Measurements from ENCODE around the gene CALCR.
"Not testable (repeated sequence)": the region's sequence is repeated elsewhere in the genome, so short reads cannot be mapped to it uniquely, and the experiment has no call there.

The CALCR gene

DNA sequence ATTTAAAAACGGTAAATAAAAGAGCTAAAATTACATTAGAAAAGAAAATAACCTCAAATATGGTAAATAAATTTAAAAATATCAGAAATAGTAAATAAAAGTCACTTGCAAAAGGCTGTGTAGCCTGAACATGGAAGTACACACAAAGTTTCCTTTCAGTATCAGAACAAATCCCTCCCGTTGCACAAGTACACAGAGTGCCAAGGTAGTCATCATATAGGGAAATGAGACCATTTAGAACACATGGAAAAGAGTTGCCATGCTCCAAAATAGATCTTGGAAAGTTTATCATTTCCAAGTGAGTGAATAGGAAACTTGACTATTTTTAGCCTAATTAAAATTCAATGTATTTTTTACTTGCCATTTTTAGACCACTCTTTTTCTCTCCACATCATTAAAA is 11.6 kb downstream of the CALCR start:
- no peak for DNase-seq (ENCODE audit: extremely low read depth in 1 of 2, low read depth in 1 of 2)

DNA sequence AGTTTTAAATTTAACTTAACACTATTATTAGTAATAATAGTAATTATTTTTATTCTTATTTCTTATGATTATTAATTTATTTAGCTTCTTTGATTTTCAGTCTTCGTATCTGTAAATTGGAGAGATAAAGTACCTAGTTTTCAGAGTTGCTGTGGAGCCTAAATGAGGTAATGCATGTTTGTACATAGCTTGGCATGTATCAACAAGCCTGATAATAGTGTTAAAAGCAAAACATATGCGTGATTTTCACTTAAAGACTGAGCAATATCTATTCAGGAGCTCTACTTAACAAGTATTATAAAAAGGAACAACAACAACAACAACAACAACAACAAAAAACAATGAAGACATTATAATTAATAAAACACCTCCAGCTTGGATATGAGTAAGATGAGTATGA is 12.4 kb downstream of the CALCR start:
- no peak for DNase-seq (ENCODE audit: extremely low read depth in 1 of 2, low read depth in 1 of 2)

DNA sequence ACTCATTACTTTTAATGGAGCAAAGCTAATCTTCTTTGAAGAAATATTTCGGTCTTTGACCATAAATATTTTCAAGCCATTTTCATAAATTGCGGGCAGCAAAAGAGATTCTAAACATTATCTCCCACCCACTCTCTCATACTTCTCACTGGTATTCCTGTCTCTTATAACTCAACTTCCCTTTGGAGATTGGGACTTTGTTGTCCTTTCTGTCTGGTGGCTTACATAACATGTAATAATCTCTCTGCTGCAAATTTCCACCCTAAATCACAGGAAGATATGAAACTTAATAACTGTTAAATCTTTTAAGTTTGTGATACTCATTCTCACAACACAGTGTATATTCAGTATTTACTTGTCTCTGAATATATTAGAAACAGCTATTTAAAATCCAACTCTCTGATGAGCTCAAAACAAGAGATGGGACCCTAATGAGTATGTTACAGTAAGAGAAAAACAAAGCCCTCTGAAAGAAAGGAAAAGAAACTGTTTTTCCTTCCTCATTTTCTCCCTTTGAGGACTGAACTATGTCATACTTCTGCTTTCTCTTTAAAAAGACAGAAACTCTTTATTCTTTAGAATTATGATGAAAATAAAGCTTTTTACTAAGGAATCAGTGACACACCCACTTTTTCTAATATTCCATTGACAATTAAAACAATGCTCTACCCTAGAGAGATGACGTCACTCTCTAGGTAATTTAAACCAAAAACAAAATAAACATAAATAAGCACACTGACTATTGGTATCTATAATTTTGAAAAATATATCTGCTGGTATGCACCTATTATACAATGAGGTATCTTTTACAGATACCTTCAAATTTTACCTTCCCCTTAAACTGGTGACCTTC is 14.7 kb downstream of the CALCR start:
- DNase-seq (ENCODE audit: extremely low read depth in 1 of 2, low read depth in 1 of 2) = no peak

DNA sequence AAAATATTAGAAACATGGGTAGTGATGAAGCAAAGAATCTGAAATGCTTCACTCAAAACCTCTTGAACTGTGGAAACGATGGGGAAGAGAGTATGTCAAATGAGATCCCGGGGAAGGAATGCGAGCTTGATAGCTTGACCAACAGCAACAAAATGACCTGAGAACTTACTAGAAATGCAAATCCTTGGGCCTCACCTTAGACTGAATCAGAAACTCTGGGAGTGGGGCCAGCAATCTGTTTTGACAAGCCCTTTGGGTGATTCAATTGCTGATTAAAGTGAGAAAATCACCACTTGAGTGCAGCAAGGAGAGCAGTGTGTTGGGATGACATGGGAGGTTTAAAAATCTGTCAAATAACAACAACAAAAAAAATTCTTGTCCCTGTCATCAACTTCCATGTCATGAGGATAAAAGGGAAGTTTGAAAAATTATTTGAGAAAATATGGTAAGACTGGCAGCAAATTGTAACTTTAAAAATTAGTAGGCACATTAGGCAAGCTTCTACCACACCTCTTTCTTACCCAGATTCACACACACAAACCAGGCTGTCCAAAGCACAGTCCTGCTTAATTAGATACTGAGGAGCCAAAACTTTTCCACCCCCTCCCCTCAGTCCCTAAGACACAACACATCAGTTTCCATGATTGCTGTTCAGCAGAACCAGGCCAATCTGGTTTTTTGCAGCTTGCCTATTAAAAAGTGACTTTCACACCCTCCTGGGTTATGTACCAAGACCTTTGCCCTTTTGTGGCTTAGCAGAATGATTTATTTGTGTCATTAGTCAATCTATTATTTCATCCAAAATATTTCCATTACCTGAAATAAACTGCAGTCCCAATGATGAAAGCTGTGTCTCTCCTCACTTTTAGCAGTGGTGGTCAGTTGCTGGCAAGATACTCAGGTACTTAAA is 15.6 kb downstream of the CALCR start:
- DNase-seq (ENCODE audit: extremely low read depth in 1 of 2, low read depth in 1 of 2) = no peak

DNA sequence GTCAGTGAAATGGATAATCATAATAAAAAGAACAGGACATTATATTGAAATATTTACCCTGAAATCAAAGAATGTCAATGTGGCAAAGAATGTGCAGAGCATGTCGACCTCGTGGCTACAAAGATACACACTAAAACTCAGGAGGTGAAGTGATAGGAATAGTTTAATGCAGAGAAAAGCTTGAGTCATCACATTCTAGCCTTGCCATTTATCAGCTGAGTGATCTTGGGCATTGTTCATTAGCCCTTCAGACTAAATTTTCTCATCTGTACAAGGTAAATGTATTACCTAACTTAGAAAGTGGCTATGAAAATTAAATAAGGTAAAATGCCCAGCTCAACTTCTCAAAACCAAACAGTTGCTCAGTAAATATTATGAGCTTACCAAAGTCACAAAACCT is 22.6 kb downstream of the CALCR start:
- DNase-seq (ENCODE audit: extremely low read depth in 1 of 2, low read depth in 1 of 2) = no peak

DNA sequence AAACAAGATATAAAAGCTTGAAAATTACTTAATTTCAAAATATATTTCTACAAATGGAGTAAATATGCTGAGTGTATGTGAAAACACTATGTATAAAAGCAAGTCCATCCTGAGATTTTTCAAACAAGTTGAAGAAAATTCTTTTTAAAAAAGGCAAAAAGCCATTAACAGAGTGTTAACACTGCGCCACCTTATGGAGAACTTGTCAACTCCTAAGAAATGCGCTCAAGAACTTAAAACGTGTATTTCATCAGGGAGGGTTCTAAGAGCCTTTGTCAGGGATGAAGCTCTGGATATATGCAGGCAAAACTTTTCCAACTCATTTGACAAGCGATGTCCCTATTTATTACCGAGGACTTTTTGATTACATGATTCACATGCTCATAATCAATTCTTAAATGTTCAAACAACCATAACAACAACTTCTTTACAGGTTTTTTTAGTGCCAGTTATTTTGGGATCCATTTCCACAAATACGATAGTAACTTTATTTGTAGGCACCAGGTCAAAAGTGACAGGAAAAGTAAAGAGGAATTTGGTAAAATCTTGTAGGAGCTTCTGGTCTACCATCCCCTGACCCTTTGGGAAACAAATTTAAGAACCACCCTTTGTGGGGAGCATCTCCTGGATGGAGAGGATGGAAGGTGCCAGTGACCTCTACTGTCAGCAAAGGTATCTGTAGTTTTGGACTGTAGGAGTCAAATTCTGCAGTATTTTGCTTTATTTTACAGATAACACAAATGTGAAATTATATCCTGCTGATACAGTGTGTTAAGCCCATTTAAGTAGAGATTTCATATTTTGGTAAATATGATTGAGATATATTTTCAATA is 23.2 kb downstream of the CALCR start:
- no peak for DNase-seq (ENCODE audit: extremely low read depth in 1 of 2, low read depth in 1 of 2)

DNA sequence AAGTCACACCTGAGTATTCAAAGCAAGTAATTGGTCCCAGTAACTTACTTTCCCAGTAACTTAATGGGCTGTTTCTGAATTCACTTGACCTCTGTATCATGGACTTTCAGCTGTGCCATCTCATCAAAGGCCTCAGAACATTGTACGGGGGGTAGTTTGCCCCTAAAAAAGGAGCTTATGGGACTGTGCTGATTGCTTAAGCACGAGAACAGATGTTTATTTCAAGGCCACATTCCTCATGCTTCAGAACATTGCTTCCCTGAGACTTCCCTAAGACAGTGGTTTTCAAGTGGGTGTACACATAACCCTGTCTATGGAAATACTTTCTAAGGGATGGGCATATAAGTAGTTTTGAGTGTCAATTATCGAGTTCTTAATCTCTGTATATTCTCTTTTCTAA is 26.8 kb downstream of the CALCR start:
- DNase-seq (ENCODE audit: extremely low read depth in 1 of 2, low read depth in 1 of 2) = no peak

DNA sequence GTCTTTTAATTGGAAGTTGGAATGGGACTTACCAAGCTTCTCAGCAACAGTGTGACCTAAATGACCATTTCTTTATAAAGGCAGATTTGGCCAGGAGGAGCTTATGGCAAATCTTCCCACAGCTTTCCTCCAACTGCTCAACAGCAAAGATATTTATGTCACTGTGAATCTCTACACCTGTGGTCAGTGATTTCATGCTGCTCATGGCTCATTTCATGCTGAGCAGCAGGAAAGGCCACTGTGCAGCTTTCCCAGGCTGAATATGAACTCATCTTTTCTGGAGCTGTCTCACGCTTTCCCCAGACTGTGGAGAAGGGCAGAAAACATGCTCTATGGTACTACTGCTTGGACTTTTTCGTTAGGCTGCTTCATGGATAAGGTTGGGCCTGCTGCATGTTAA is 29.8 kb downstream of the CALCR start:
- DNase-seq (ENCODE audit: extremely low read depth in 1 of 2, low read depth in 1 of 2) = no peak

DNA sequence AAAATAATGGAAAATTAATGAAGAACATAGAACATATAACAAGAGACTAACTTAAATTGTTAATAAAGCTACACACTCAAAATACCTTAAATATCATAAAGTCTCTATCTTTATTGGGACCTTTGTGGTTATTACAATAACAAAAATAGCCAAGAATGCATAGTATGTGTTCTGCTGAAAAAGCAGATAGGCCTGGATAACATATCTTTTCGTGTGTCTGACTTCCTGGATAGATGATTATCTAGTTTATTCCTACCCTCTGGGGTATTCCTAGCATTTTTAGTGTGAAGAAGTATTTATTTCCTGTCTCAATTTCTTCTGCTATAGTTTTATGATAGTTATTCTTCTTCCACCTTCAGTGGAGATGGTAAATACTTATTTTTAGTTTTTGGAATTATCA is 36.5 kb downstream of the CALCR start:
- no peak for DNase-seq (ENCODE audit: extremely low read depth in 1 of 2, low read depth in 1 of 2)

DNA sequence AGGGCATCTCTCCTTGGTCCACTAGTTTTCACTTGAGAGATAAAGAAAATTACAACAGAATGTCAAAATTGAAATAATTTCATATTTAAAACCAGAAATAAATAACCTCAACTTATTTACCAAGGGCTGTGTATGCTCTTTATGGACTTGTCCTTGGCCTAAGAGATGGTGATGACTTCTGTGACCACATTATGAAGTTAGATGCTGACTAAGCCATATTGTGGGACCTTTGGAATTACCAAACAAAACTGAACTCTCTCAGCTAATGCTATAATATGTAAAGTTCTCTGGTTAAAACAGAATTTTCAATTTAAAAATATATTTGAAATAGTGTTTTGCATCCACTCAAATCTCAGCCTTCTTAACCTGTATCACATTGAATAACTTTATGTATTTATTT is 38.9 kb downstream of the CALCR start:
- DNase-seq (ENCODE audit: extremely low read depth in 1 of 2, low read depth in 1 of 2) = no peak

DNA sequence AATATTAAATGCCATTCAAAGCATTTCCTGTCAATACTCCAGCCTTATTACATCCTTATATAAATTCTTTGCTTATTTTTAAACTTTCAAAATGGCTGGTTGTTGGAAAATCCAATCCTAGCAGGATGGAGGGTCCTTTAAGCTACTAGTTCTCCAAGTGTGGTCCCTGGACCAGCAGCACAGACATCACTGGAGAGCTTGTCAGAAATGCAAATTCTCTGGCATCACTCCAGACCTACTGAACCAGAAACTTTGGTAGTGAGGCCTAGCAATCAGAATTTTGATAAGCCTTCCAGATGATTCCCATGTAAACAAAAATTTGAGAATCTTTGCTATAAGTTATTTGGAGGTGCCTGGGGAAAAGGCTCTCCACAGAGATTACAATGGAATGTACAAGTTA is 43.8 kb downstream of the CALCR start:
- DNase-seq (ENCODE audit: extremely low read depth in 1 of 2, low read depth in 1 of 2) = no peak

DNA sequence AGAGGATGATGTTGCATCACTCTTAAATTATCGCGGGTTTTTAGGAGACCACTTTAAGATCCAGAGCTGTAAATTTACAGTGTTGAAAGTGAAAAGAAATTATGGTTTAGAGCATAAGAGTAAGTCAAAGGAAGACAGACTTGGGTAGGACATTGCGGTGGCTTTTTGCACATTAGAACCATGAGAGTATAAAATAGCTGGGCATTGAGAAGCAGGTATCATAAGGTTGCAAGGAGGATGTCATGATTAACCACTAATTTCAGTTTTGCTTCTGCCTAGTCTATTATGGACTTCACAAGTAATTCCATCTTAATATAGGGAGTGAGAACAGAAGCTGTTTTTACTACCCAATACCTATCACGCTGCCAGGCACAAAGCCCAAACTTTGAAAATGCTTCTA is 57.7 kb downstream of the CALCR start:
- no peak for DNase-seq (ENCODE audit: extremely low read depth in 1 of 2, low read depth in 1 of 2)

DNA sequence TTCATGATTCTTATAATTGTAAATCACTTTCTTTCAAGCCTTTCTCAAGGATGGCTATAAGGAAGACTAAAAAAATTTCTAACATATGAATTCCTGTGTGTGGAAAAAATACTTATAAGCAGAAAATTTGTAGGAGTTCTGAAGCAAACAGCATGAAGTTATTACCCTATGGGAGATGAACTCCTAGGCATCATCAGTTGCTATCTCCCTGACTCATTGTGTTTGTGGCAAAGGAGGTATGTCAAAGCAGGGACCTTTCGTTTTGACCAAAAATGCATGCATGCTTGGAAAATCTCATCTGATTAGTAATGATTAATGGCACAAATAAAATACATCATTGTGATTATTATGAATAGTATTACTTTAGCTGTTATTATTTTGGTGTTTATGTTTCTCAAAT is 59.4 kb downstream of the CALCR start:
- DNase-seq (ENCODE audit: extremely low read depth in 1 of 2, low read depth in 1 of 2) = no peak

DNA sequence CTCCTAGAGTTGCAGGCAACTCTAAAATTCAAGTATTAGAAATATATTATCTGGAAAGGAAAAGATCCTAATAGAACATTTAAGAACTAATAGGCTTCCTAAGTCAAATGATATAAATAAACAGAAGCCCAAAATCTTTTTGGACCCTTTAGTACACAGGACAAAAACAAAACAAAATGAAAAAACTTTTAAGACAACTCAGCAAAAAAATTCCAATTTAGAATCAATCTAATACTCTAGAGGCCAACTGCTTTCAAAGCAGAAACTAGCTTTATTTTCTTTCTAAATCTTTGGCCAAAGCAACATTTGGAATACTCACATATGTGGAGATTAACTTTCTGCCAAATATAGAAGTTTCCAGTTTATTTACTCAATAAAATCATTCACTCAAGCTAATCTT is 65.2 kb downstream of the CALCR start:
- no peak for DNase-seq (ENCODE audit: extremely low read depth in 1 of 2, low read depth in 1 of 2)

DNA sequence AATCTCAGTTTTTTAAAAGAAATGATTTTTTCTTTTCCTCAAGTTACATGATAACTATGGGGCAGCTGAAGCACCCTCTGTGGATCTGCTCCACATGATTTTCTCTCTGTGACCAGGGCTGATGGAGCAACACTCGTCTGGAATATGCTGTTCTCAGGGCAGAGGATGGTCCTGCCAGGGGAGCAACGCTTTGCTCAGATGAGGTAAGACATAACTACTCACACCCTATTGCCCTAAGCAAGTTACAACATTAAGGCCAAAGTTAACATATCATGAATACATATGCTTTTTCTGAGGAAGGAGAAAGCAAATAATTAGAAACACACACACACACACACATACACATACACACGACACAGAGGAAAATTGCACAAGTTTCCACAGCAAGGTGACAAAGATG is 71.4 kb downstream of the CALCR start:
- DNase-seq (ENCODE audit: extremely low read depth in 1 of 2, low read depth in 1 of 2) = no peak

DNA sequence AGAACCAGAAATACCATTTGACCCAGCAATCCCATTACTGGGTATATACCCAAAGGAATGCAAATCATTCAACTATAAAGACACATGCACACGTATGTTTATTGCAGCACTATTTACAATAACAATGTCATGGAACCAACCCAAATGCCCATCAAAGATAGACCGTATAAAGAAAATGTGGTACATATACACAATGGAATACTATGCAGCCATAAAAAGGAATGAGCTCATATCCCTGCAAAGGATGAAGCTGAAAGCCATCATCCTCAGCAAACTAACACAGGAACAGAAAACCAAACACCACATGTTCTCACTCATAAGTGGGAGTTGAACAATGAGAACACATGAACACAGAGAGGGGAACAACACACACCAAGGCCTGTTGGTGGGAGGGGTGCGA is 82.7 kb downstream of the CALCR start:
- DNase-seq (ENCODE audit: extremely low read depth in 1 of 2, low read depth in 1 of 2) = not testable (repeated sequence)

DNA sequence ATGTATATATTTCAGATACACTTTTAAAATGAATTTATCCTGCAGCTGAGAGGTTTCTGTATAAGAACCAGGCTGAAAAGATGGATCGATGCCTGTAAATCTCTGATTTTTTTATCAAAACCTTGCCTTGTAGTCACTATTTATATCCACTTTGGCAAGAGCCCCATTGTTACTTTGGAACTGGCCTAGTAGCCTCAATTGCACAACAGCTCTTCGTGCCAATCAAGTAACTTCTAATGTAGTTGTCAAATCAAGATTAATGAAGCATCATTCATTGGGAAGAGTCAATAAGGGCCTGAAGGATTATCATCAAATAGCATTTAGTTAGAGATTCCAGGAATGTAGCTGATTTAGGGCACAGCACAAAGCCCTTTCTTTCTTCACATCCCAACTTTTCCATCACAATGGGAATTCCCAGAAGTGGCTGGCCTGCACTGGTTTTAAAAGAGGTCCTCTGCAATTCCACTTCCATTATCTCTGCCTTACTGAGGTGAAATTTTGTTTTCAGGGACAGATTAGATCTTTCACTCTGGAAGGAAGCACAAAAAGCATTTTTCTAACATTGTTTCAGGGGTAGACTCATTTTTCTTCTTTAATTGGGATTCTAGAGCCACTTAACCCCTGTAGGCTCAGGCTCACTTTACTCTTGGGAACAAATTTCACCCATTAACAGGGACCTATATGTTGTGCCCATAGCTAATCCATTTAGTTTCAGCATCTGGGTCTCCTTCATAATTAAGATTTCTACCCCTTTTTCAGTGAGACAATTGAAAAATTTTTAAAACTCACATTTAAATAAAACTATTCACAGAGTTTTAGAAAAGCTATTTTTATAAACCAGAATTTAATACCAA is 97.8 kb downstream of the CALCR start:
- no peak for DNase-seq (ENCODE audit: extremely low read depth in 1 of 2, low read depth in 1 of 2)

DNA sequence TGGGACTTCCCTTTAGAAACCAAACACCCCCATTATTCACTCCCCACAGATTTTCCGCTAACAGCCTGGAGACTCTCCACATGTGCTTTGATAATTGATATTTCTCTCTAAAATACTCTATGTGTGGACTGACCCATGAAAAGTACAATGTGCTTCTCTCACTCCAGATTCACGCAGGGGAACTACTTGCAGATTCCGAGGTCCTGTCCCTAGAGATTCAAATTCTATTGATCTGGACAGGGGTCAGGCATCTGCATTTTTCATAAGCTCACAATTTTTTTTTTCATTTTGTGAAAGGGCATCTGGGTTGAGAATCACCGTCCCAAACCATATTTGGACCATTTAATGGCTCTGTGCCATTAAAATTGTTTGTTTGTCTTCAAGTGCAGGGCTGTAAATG is 98.7 kb downstream of the CALCR start:
- DNase-seq (ENCODE audit: extremely low read depth in 1 of 2, low read depth in 1 of 2) = no peak

DNA sequence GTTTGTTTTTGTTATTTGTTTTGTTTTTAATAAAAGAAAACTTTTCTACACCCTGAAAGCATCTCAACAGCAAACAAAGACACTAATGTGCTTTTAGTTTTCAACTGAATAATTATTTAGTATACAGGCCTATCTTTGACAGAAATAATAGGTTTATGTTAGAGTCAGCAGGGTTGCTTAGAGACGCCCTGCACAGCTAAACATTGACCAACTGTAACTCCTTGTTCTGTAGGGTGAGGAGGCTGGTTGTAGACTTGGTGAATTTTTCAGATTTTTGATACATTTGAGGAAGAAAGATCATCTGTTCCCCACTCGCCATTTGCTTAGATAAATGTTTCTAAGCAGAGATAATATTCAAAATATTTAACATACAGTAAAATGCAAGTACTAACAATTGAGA is 103.1 kb downstream of the CALCR start:
- no peak for DNase-seq (ENCODE audit: extremely low read depth in 1 of 2, low read depth in 1 of 2)

DNA sequence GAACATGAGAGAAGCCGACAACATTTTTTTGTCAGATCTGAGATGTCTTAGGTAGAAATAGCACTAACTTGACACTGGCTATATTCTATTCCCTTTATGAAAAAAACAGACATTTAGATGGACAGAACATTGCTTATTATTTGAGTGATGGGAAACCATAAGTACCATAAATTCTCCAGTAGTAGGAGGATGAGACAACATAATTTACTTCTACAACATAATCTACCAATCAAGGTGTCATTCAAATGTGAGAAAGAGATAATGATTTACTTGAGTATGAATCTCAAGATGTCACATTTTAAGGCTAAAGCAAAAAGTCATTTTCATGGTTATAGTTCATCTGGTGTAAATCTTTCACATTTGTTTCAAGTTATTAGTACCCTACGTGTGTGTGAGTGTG is 110.8 kb downstream of the CALCR start:
- no peak for DNase-seq (ENCODE audit: extremely low read depth in 1 of 2, low read depth in 1 of 2)

Data from activated CD8-positive, alpha-beta memory T cell treated with anti-CD3 and anti-CD28 coated beads for 1 hour (primary cell).